Measurements from ENCODE around the gene SLC25A48.

The SLC25A48 gene, protein sequence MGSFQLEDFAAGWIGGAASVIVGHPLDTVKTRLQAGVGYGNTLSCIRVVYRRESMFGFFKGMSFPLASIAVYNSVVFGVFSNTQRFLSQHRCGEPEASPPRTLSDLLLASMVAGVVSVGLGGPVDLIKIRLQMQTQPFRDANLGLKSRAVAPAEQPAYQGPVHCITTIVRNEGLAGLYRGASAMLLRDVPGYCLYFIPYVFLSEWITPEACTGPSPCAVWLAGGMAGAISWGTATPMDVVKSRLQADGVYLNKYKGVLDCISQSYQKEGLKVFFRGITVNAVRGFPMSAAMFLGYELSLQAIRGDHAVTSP

DNA sequence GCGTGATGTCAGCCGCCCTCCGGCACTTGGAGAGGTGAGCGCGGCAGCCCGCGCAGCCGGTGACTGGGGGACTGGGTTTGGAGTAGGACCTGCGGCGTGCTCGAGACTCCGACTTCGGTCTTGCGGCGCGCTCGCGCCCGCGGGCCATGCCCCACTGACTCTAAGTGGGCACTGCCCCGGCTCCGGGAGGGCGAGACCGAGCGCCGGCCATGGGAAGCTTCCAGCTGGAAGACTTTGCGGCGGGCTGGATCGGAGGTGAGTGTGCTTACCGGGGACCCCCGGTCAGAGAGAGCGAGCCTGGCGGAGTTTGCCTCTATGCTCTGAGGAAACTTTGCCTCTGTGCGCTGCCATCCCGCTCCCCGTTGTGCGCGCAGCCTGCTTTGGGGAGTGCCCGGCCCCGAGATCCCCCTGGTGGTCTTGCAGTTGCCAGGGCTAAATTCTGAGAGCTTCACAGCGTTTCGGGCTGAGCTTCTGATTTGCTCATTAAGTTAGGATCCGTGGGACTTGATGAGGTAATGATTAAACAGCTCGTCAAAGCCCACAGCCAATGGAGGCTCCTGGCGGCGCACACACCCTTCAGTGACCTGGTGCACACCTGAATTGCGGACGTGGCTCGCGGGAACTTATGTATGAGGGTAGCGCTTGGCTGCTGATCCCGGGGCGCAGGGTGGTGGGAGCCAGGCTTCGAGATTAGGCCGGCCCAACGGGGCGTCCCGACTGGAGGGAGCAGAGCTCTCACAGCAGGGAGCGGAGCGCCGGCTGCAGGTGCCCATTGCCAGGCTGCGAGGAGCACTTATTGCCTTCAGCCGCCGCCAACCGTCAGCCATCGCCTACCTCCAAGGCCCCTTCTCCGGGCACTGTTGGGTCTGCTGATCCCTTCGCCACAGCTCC lies at the start of gene SLC25A48:
TSS of gene SLC25A48 (plus strand) at position 25 of the 891 bp plus-strand sequence. CDS start at position 210, 185 bp downstream.
- FAIRE-seq (peak; percentile 70), DNase-seq (ENCODE audit: insufficient read length, low spot score) (peak; percentile 78)

DNA sequence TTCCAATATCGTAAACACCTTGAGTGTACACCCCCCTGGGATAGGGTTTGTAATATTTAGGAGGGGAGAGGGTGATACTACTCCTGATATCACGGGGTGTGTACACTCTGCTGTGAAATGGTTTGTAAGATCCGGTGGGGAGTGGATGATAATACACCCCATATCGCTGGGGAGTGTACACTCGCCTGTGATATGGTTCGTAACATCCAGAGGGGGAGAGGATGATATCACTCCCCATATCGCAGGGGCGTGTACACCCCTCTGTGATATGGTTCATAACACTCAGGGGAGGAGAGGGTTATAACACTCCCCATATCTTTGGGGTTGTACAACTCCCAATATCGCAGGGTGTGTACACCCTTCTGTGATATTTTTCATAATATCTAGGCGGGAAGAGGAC lies 33.8 kb upstream of the SLC25A48 start:
- FAIRE-seq (no peak), DNase-seq (ENCODE audit: insufficient read length, low spot score) (no peak)

DNA sequence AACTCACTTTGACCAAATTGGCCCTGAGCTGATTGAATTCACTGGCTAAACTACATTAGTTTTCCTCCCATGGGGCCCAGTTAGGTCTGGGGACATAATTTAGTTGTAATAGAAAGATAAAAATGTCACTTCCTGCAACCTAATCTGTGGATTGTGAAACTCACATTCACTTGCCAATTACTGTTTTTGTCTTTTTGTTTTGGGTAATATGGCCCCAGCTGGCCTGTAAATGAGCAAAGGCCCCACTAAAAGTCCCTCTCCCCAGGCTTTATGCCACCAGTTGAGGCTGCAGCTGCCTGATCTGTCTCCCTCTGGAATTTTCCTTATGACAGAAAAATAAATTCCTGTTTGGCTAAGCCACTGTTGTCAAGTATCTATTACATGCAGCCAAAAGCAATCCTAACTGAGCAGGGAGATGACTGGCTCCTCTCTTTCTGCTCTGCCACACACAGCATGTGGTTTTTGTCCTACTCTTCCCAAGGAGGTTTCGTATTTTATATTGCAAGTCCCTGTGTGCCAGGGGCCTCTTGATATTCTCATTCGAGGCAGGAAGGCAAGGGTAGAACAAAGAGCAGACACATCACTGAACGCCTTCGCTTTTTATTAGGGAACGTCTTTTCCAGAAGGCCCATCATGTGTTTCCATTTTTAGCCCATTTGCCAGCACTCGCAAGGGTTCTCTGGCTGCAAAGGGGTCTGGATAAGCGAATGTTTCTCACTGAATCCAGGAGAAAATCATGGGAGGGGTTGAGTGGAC lies 24.1 kb upstream of the SLC25A48 start:
- FAIRE-seq = no peak
- no peak for DNase-seq (ENCODE audit: insufficient read length, low spot score)

DNA sequence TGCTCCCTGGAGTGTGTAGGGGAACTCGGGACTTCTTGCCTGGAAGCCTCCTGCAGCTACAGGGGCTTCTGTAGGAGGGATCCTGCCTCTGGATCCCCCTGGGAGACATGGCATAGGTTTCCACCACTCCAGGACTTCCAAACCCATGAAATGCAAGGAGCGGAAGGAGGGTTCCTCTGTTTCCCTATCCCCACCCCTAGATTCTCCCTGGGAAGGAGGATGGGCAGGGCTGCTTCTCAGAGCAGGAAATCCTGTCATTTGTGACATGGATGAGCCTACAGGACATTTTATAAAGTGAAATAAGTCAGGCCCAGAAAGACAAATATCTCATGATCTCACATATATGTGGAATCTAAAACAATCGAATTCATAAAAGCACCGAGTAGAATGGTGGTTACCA lies 23.5 kb upstream of the SLC25A48 start:
- DNase-seq (ENCODE audit: insufficient read length, low spot score) (no peak), FAIRE-seq (no peak)

DNA sequence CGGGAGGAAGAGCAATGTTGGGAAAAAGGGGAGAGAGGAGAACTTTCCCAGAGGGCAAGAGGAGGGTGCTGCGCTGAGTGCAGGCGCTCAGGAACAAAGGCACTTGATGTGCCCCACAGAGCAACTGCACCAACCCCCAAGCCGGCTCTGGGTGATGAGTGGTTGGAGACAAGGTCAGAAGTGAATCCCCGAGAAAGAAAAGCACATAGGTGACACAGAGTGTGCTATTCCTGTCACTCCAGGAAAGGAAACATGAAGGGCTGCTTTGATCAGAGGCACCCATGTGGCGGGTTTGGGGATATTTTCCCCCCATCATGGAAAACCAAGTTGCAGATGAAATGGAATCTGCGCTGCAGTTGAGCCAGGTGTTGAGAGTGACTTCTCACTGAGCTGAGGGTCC lies 20.7 kb upstream of the SLC25A48 start:
- DNase-seq (ENCODE audit: insufficient read length, low spot score) (no peak), FAIRE-seq (no peak)

DNA sequence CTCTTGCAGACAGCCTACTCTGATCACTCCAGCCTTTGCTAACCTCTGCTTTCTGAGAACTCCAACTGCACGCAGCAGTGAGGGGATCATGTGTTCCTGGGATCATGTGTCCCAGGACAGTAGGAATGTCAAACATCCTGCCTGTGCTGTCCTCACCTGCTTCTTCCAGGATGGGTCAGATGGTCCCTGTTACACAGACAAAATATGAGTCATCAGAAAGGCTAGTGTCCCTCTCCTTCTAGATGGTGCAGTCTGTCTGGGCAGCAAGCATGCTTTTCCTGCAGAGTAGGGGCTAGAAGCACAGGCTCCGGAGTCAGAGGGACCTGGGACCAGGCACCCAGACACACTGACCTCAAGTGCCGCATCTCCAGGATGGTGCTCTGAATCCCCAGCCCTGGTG lies 20.1 kb upstream of the SLC25A48 start:
- DNase-seq (ENCODE audit: insufficient read length, low spot score) (no peak), FAIRE-seq (no peak)

DNA sequence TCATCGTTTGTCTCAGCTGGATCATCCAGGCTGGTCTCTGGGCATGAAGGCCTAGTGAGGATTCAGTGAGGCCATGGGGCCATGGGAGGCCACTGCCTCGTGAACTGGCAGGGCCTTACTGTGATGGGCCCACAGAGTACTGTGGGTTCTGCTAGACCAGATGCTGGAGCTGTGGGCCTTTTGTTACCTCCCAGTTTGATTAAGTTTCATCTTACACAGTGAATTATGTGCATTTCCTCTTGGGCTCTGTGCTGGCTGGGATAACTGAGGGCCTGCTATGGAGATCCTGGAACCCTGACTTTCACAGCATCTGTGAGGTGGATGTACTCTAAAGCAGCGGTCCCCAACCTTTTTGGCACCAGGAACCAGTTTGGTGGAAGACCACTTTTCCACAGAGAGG lies 19.7 kb upstream of the SLC25A48 start:
- DNase-seq (ENCODE audit: insufficient read length, low spot score) (no peak), FAIRE-seq (no peak)

DNA sequence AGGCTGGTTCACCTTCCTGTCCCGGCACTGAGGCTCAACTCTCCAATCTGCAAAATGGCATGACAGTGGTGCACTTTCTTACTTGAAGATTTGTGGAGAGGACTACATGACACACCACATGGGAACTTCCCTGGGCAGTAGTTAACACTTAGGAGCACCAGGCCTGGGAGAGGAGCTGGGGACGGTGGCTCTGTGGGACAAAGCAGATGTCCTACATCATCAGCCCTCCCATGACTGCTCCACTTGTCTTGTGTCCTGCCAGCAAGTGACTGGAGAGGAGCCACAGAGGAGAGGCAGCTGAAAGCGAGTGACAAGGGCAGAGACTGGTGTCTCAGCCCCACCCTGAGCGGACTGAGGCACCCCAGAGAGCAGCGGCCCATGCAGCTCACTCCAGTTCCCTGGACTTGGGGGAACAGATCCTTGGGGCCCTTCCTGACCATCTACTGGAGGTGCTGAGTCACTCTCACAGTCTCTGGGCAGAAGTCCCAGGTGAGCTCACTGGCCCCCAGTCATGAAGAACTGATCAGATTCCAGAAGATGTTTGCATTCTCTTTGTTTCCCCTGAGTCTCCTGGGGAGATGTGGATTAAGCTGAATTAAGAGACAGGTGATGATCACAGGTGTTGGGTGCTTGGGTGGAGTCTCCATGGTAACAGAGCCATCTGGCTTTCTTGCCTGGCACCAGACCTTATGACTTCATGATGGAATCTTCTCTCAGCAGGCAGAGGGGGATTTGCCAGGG lies 13.2 kb upstream of the SLC25A48 start:
- DNase-seq (ENCODE audit: insufficient read length, low spot score) (no peak), FAIRE-seq (no peak)

DNA sequence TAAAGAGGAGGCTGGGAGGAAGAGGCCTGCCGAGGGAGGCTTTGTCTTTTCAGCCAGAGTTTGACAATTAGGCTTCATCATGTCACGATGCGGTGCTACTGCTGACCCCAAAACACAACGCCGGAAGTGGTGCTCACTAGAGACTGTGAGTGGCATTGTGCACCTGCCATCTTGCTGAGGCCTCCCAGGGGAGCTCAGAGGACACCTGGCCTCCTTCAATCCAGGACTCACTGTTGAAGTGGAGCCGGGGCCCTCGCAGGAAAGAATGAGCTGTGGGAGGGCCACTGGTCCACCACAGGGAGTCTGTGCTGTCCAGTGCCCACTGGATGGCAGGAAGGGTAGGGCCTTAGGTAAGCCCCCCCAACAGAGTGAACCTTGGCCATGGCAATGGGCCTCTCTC lies 12.7 kb upstream of the SLC25A48 start:
- no peak for DNase-seq (ENCODE audit: insufficient read length, low spot score)

DNA sequence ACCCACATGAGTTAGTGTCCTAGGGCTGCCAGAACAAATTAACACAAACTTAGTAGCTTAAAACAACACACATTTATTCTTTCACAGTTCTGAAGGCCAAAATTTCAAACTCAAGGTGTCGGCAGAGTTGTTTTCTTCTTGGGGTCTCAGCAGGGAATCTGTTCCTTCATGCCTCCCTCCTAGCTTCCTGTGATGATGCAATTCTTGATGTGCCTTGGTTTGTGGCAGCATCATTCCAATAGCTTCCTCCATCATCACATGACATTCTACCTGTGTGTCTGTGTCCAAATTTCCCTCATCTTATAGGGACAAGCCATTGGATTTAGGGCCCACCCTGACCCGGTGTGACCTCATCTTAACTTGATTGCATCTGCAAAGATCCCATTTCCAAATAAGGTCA lies 12.2 kb upstream of the SLC25A48 start:
- DNase-seq (ENCODE audit: insufficient read length, low spot score) = no peak
- no peak for FAIRE-seq

More for the DNA sequence above, 12.7 kb upstream of the SLC25A48 start:
- FAIRE-seq = no peak

DNA sequence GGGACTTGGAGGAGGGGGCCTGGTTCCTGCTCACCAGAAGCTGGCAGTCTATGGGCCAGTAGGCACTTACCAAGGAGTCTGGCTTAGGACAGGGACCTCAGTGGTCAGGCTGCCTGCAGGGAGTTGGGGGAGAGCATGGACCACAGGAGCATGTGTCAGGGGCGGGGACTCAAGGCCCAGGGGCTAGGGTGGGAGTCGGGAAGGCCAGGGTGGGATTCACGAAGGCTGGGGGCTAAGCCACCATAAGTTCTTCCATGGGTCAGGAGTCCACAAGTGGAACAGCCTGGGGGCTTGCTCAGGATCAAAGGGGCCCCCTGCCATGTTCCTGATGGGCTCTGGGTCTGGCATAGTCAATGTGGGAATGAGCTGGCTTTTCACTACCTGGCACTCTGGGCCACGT lies 11.5 kb upstream of the SLC25A48 start:
- no peak for FAIRE-seq
- DNase-seq (ENCODE audit: insufficient read length, low spot score) = no peak

DNA sequence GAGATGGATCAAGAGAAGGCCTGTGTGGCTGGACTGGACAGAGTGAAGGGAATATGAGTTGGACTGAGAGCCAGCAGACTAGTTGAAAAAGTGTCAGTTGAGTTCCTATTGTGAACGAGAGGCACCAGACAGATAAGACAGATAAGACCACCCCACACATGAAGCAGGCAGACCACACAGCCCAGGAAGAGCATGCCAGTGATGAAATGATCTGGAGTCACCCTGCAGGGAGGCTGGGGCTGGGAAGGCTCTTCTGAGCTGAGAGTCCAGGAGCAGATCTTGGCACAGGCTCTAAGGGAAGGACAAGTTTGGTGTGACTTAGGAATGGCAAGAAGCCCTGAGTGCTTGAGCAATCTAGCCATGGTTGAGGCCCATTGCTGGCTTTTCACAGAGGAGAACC lies 10.6 kb upstream of the SLC25A48 start:
- no peak for FAIRE-seq
- DNase-seq (ENCODE audit: insufficient read length, low spot score) = no peak

DNA sequence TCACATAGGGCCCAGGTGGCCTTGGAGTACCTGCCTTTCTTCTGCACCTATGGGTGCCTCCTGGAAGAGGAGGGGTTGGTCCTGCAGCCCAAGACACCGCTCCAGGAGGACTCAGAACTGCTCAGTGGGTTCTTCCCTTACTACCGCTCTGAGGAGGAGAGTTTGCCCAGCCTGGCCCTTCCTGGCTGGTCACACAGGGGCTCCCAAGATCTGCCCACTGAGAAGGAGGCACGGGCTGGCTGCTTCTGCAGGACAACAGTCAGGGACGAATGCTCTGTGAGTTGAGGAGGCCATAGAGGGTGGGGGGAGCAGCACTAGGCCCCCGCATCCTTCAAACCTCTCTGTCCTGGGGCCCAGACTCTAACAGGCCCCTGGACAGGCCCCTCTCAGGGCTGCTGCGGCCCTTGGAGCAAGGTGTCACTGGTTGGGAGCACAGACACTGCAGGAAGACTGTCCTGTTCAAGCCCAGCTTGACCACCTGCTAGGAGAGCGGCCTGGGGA lies 9.9 kb upstream of the SLC25A48 start:
- DNase-seq (ENCODE audit: insufficient read length, low spot score) (no peak), FAIRE-seq (no peak)

DNA sequence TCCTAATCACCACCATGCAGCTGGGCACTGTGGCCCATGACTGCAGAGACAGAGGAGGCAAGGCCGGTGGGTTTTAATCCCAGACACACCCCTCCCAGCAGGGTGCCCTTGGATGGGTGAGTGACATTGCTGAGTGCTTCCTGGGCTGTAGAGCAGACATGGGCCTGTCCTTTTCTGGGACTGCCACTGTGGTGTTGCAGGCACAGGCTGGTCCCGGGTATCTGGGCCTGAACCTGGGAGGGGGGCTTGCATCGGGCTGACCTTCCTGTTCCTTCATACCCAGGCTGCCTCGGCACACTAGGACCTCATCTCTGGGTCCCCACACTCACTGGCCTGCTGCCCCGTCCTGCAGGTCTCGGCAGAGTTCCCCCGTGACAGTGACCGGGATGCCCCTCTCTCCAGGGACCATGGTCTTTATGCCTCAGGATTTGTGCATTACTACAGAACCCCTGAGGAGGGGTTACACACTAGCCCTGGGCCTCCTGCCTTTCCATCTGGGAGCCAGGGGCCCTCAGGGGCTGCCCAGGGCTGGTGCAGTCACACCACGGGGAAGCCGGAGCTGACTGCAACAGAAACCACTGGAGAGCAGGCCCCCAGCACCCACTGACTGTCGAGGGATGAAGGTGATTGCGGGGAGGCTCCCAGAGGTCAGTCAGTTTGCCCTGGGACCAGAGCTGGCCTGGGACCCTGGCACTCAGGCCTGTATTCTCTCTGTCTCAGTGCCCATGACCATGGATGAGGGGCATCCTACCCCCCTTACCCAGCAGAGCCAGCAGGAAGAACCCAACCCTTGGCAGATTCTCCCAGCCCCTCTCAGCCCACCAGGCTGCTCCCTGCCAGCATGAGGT lies 8.9 kb upstream of the SLC25A48 start:
- FAIRE-seq (no peak), DNase-seq (ENCODE audit: insufficient read length, low spot score) (no peak)

DNA sequence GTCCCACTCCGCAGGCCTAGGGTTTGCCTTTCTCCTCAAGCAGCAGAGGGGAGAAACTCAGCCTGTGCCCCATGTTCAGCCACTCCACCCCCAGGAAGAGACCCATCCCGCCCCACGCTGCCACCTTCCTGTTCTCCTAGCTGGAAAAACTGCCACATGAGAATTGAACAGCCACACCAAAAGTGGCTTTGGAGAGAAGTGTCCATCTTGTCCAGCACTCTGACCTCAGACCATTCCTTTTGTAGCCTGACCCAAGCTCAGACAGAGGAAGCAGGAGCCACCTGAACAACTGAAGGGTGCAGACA lies 8.3 kb upstream of the SLC25A48 start:
- DNase-seq (ENCODE audit: insufficient read length, low spot score) (no peak), FAIRE-seq (no peak)

DNA sequence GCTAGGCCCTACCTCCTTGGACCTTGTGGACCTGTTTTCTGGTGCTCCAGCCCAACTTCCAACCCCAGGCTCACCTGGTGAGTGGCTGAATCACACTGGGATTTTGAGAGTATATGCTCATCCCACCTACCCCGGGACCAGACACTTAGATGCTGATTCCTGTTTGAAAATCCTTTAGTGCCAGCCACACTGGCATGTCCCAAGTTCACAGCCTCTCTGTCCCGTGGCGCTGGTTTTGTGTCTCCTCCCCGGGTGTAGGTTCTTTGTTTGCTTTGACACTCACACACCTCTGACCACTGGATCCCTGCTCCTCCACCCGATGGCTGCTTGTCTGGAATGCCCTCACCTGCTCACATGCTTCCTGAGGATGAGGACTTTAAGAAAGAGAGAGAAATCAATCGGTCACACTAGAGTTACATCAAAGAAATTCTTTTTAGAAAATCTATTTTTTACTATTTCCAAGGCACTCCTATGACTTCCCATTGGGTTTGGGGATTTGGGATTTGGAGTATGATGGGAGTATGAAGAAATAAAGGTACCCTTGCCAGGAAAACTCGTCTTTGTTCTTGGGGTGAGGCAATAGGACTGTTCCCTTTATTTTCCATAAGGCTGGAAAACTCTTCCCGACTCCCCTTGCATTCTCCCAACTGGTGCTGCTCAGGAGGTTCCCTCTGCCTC lies 7.3 kb upstream of the SLC25A48 start:
- DNase-seq (ENCODE audit: insufficient read length, low spot score) (no peak), FAIRE-seq (no peak)

DNA sequence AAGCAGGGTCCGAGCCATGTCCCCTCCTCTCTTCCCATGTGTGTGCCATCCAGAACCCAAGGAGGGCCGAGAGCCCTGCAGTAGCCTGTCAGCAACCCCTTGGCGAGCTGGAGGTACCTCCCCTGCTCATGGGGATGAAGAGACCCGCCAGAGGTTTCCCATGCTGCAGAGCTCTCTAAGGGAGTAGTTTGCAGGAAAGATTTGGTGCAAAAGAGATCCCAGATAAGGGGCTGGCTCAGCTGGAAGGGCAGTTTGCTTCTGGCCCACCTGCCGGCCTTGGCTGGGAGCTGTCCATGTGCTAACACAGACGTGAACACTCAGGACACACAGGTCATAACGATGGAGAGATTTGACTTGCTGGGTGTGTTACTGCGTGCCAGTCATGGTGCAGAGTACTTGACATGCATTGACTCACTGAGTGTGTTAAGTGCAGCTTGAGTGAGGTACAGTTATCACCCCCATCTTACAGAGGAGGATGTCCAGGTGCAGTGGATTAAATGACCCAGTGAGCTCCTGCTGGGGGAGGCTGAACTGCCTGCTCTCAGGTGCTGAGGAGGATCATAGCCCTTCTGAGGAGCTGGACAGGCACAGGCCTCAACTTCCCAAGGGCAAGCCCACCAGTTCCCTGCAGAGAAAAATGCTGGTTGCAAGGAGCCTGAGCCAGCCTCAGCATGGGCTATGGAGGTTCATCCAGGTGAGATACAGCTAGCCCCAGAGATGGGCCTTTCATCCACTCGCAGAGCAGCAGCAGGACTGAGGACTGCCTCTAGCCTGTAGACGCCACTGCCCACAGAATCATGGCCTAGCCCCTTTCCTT lies 6.3 kb upstream of the SLC25A48 start:
- no peak for FAIRE-seq

DNA sequence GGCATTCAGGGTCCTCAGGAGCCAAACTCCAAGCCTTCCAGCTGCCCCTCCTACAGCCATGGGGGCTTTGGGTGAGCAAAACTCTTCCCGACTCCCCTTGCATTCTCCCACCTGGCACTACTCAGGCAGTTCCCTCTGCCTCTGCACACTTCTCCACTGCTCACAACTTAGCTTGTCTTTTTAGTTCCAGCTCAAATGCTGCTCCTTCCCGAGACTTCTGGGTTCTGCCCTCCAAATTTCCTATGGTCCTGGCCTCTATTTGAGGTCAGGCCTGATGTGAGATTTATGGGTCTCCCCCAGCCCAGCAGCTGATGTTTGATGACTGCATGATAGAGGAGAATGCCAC lies 5.7 kb upstream of the SLC25A48 start:
- no peak for DNase-seq (ENCODE audit: insufficient read length, low spot score)
- FAIRE-seq = no peak

More for the DNA sequence above, 6.3 kb upstream of the SLC25A48 start:
- DNase-seq (ENCODE audit: insufficient read length, low spot score) = no peak
